CD4-positive, alpha-beta T cell treated with Interleukin-17A for 4 hours (primary cell): ENCODE measurements around the gene MARCHF9.

Source experiments
- DNase-seq: peaks from one replicate; pipeline ENCODE4 v3.0.0-alpha.2; 2020; ENCODE audit warnings: mixed read lengths

MARCHF9 gene

DNA sequence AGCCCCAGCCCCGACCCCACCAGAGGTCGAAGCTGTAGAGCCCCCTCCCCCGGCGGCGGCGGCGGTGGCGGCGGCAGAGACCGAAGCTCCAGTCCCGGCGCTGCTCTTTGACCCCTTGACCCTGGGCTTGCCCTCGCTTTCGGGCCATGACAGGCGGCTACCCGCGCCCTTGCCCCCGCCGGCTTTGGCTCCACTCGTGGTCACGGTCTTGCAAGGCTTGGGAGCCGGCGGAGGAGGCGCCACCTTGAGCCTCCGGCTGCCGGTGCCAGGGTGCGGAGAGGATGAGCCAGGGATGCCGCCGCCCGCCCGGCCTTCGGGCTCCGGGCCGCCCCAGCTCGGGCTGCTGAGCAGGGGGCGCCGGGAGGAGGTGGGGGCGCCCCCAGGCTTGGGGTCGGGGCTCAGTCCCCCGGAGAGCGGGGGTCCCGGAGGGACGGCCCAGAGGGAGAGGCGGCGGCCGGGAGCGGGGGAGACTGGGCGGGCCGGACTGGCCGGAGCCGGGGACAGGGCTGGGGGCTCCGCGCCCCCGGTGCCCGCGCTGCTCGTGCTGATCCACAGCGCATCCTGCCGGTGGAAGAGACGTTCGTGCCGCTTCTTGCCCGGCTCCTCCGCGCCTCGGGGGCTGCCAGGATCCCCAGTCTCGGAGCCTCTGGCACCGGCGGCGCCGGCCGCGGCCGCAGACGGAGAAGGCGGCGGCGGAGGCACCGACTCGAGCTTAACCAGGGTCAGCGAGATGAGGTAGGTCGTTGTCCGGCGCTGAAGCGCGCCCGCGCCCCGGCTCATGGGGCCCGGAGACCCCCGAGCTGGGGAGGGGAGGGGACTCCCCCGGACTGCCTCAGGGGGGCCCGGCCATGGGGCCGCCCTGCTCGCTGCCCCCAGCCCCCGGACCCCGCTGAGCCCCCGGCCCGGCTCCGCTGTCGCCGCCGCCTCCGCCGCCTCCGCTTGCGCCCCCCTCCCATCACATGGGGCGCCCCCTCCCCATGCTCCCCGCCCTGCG, 17.1 kb upstream of the MARCHF9 start:
- no peak for DNase-seq

DNA sequence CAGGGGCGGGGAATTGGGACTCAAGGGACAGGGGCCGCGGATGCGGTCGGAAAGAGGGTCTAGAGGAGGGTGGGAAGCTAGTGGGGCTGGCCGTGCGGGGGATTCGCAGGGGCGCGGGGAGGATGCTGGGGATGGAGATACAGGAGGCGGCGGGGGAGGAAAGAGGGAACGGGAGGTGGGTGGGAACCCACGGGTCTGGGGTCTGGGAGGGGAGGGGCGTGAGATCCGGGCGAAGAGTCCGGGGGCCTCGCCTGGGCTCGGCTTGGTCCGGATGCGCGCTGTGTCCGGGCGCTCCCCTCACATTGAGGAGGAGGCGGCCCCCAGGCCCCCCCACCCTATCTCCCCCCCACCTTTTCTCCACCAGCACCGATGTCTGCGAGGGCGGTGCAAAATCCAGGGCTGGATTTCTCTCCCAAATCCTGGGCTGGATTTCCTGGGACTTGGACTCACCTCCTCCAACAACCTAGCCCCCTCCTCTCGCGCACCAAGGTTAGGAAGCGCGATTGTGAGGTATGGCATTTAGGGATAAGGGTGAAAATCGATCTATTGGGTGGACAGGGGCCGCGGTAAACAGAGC, 16.2 kb upstream of the MARCHF9 start, which contains the start of gene AGAP2:
Gene AGAP2 (minus strand): TSS at position 82 of the 577 bp plus-strand sequence. CDS start 496 bp downstream, outside the sequence.
- no peak for DNase-seq

DNA sequence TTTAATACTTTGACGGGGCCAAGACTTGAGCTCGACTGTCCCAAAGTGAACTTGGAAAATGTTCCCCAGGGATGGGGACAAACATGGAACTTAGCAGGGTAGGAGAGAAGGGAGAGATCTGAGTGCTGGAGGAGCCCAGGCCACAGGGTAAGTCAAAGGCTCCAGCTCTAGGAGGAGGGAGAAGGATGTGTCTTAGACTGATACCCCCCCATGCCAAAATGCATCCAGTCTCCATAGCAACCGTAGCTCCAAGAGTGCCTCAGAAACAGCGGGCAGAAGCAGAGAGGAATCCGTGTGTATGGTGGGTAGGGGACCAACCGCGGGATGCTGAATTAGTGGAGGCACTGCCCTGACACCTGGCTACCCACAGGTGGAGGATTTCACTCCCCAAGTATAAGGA, 15.5 kb upstream of the MARCHF9 start:
- DNase-seq: no peak

DNA sequence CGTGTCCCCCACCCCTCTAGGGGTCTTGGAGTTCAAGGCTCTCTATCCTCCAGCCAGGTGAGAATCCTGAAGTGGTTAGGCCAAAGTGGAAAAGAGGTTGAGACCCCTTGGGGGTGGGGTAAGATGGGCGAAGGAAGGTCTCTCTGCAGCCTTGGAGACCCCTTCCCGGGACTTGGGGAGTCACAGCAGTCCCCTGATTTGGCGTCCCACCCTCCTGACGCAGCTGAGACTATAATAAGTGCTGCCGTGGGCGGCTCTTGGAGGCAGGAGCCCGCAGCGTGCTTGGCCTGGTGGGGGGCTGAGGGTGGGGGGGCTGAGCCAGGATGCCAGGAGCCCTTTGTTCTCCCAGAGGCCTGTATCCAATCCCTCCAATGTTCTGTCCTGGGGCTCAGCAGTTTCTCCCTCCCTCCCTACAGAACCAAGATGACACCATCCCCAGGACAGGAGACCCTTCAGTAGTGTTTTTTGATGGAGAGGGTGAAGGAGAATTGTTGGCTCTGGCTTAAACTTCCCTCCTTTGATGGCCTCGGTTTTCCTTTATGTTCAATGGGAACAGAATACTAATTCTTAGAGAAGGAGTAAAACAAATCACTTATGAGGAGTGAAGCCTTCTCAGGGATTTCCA, 14.9 kb upstream of the MARCHF9 start:
- DNase-seq: no peak

DNA sequence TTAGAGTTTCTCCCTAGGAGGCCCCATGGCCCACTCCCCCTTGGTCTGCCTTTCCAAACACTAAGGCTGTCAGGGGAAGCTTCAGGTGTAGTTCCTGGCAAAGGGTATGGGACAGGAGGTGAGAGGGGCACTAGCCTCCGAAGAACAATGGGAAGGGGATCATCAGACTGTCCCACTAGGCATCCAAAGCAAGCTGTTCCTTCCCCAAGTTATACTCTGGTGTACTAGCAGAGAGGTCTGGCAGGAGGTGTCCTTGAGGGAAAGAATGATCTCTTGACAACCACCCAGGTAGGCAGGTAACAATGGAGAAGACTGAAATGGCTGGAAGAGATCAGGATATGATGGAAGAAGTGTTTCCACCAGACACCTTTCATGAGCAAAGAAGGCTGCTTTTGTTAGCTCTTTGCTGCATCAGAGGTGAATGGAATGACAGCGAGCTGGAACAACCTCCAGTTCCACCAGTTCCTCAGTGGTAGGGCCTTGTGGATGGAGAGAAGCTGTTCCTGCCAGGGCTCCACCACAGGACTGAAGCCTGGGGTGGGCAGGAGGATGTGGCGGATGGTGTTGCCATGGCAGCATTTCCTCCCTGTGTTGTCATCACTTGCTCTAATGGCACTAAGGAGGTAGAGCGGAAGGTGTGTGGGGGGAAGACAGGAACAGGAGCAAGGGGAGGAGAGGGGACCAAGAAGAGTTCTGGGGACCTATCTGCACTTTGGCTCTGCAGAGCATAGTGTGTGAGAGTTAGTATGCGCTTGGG, 14.1 kb upstream of the MARCHF9 start:
- DNase-seq: peak; percentile 87

DNA sequence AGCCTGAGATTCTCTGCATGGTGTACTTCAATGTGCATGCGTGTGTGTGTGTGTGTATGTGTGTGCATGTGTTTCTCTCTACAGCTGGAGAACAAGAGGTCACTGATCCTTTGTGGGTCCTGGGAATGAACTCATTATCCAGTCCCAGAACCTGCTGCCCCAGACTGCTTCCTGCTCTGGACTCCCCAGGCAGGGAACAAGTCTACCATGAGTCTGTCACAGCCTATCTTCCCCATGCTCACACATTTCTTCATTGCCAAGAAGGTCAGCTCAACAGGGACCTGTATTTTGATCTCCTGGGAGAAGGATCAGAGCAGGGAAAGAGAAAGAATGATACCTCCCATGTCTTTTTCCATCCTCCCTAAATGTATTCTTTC, 13.5 kb upstream of the MARCHF9 start:
- DNase-seq: no peak

DNA sequence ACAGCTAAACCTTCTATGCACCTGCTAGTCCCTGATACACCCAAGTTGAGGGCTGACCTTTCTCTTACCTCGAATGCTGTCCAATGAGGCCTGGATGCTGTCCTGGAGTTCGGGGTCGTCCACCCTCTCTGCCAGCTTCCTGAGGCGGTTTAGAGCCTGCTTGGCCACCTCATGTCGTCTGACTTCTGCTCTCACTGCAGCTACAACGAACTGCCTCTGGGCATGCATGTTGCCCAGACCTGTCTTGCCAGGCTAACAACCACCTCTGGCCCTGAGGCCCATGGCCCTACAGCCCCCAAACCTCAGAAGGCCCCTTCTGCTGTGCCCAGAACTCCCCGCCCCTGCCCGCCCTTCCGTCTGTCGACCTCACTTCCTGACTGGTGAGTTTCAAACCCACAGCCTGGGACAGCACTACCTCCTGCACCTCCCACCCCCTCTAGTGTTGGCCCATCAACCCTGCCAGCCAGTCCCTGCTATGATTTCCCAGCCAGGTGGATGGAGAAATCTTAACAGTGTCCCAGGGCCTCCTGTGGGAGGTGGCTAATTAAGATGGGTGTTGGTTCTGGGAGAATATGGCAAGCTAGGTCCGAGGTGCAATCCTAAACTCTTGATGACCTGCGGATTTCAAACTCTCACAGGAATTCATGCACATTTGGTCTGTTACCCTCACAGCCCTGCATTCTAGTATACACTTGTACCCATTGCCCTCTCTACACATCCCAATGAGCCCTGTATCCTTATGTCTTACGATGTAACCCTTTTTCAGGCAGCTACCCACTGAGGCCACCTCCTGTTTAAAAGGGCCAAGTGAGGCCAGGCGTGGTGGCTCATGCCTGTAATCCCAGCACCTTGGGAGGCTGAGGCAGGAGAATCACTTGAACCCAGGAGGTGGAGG, 12.8 kb upstream of the MARCHF9 start:
- peak; percentile 86 for DNase-seq

DNA sequence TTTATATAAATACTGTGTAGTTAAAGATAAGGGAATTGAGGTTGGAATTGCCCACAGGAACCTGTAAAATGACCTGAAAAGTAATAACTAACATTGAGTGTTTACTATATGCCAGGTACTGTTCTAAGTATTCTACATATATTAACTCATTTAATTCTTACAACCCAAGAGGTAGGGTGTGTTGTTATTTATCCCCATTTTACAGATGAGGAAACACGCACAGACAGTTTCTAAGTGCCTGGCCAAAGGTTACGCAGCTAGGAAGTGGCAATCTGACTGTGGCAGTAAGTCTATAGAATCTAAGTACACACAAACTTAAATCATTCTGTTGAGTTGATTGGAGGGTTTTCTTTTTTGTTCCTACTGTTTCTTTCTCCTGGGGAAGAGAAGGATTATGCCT, 11.1 kb upstream of the MARCHF9 start:
- no peak for DNase-seq

DNA sequence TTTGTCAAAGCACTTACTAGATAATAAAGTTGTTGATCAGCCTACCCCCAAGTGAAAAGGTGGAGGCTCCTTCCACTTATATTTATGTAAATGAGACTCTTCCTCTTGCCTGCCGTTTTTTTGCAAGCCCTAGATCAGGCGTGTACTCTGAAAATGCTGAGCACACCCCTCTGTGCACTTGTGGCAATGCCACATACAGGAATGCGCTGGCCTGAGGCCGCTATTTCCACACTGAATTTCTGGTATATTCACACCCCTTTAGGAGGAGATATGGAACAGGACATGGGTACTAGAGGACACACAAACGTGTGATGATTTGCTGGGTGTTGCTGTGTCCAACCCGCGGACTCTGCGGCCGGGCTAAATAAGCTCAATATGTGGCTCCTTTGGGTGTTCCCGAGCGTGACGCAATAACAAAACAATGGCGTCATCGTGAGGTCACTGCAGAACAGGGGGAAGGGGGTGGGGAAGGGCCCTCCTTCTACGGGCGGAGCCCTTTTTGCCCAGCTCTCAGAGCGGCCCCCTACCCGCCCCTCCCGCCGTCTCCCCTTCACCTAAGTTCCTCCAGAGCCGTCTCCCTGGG, 10.6 kb upstream of the MARCHF9 start:
- peak; percentile 66 for DNase-seq

DNA sequence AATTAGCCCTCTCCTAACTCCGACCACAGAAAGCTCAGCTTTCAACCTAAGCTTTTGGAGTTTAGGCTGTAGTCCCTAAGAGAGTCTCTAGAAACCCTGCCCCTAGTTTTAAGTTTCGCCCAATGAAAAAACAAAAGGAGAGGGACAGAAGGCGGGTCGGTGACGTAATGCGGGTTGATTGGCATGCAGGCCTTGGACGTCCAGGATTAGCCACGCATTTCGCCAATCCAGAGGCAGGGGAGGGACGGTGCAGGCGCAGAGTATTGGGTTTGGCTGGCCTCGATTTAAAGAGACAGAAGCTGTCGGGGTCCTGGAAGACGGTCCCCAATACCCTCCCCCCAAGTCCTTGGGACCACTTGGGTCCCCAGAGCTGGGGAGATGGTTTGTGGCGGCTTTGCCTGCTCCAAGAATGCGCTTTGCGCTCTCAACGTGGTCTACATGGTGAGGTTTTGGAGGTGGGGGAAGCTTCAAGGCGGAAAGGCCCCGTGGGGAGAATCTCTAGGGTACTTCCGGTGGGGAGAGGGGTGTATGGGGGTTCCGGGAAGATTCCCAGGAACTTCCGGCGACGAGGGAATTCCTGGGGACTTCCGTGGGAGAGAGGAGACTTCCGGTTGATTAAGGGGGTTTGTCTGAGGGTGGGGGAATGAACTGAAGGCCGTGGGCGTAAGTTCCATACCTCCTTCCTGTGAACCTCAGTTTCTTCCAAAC, 10.0 kb upstream of the MARCHF9 start, which contains the start of gene TSPAN31:
Gene TSPAN31 (plus strand): TSS at position 263 of the 708 bp plus-strand sequence. CDS start 116 bp downstream, at position 379.
- peak; percentile 96 for DNase-seq

DNA sequence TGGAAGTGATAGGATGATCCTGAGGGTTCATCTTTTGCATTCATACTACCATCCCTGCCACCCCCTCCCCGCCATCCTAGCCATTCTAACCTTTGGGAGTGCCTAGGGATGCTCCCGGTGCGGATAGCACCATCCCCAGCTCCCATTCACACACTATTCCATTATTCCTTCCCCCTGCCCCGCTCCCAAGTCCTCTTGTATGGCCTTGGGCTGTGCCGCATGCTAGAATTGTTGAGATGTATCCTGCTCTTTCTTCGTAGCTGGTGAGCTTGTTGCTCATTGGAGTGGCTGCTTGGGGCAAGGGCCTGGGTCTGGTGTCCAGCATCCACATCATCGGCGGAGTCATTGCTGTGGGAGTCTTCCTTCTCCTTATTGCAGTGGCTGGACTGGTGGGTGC, 9.4 kb upstream of the MARCHF9 start:
- DNase-seq: no peak

DNA sequence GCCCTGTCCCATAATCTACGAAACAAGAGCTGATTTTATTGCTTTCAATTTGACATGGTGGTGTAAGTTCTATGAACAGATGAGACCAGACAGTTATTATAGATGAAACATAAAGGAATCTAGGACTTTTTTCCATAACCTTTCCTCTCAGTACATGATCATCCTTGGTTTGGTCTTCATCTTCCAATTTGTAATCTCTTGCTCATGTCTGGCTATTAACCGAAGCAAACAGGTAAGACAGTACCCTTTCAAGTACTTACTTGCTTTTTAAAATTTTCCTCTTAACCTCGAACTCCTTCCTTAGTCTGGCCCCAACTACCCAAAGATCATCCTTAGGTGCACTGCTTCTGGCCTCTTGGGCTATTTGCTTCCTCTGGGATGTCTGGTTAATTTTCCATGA, 8.9 kb upstream of the MARCHF9 start:
- no peak for DNase-seq

DNA sequence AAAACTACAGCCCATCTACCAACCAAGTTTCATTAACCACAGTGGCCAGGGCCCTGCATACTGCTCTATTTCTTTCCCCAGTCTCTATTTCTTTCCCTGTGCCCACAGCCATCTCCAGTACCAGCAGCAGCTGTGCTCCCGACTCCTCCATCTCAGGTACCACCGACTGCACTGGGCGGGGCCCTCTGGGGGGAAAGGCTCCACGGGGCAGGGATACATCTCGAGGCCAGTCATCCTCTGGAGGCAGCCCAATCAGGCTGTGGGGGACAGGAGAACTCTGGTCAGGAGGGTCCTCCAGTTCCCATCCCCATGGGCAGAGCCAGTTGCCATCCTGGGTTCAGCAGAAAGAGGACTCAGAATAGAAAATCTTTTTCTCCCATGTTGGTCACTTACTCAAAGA, 5.8 kb upstream of the MARCHF9 start:
- no peak for DNase-seq

DNA sequence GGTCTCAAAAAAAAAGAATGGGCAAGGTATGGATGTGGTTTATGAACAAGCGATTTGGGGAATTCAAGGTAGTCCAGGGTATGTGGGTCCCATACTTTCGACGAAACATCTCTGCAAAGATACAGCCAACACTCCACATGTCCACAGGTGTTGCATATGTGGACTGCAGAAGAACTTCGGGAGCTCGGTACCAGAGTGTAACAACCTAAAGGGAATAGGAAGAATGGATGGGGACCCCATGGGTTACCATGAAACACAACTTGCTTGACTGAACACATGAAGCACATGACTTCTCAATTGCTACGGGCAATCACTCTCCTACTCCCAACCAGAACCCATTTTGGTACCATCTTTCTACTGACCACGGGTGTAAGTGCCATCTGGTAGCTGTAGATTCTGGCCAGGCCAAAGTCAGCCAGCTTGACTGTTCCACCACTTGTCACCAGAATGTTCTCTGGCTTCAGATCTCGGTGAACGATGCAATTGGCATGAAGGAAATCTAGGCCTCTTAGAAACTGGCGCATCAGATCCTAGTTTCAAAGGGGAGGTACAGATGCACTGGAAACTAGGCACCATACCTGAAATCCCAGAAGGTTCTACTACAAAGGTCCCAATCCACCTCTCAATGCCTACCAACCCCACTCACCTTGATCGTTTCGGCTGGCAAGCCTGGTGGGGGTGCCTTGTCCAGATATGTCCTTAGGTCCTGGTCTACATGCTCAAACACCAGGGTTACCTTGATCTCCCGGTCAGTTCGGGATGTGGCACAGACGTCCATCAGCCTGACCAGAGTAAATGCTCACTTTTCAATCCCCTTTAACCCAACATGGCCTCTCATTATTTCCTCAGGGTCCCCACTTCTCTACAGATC, 4.1 kb upstream of the MARCHF9 start:
- no peak for DNase-seq

DNA sequence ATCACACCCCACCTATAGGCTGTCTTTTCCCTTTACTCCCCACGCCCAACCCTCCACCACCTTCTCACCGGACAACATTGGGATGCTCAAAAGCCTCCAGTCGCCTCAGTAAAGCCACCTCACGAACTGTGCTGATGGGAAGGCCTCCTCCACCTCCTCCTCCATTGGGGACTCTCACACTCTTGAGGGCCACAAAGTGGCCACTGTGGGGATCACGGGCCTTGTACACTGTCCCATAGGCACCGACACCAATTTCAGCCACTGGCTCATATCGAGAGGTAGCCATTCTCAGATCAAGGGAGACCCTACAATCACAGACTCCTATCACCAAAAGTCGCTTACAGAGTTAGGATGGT, 3.5 kb upstream of the MARCHF9 start:
- no peak for DNase-seq

DNA sequence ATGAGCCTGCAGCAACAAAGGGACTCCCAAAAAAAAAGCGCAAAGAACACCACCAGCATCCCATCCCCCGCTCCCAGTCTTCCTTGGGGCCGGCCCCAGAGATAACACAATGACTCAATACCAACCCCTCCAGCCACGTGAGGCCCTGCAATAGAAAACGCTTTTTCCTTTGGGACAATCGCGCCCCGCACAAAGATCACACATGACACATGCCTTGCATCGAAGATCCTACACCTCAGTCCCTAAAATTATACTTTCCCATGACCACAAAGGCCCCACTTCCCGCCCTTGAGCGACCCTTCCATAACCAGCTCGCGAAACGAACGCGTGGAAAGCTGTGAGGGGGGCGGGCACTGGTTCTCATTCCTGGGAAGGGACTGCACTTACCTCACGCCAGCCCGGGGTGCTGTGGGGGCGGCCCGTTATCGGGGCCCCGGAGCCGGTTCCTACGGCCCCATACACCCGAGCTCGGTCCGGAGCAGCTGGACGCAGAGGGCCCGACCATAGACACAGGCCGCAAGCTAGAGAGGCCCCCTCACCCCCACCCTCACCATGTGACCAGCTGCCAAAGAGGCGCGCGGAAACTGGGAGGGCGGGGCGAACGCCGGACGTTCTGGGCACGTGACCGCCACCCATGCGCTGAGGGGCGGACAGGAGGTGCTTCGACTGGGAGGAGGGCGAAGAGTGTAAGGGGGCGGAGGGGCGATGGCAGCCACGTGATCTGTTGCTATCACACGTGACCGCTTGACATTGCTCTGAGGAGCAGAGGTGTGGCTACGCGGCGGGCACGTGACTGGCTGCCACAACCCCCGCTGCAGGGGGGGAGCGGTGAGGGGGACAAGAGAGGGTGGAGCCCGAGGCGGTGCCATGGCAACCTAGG, 2.9 kb upstream of the MARCHF9 start, which contains the start of gene CDK4:
Gene CDK4 (minus strand): TSS at position 523 of the 880 bp plus-strand sequence. CDS start 593 bp downstream, outside the sequence.
- DNase-seq: peak; percentile 98

DNA sequence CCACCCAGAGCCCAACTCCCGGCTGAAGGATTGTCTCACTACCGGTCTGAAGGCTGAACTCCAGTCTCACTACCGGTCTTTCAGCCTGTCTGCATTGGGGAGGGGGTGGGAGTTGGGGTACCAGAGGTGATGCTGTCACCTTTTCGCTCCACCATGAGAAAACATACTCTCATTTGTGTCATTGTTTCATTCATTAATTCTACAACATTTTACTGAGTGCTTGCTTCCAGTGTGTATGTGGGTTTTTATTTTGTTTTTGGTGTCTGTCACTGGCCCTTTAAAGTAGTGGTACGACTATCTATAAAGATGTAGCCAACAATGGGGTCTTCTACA, 2.3 kb upstream of the MARCHF9 start:
- no peak for DNase-seq

DNA sequence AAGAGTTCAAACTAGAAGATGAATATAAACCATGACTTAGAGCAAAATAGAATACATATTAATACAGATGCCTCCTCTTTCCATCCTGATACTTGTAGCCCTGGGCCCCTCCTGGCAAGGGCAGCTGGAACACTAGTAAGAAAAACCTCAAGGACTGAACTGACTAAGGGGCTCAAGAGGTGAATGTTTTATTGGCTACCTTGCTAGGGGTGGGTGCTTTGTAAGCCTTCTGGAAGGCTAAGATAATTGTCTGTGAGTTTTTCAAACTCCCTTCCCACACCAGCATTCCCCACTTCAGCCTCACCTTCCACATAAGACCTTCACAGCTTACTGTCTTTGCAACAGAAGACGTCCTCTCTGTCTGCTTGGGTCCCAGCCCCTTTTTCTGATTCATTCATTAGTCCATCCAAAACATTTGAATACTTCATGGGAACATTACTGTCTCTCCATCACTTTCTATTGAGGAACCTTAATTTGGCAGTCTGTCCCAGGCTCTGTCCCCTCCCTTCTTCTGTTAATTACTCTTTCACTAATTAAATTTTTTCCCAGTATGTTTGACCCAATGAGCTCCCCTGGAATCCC, 1.1 kb upstream of the MARCHF9 start:
- no peak for DNase-seq

DNA sequence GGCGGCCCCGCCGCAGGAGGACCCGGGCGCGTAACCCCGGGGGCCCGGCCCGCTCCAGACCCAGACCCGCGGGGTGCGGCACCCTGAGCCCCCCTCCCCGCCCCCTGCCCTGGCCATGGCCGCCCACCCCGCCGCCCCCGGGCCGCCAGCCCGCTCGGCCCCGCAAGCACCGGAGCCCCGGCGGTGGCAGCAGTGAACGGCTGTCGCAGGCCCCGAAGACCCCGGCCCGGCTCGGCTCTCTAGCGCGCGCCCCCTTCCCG, 221 bp downstream of the MARCHF9 start:
- no peak for DNase-seq
